NCI-H345 treated with DMSO at 0.1 percent for 48 hours (cell line): ENCODE results near the gene SMARCD1.

ENCODE experiments used
- DNase-seq: peaks from one replicate; lab custom pipeline; 2025; ENCODE audit not compliant: unreplicated experiment; lab: John Stamatoyannopoulos, UW

SMARCD1 gene

GRCh38 chr12:50103767-50104321 is 18.7 kb downstream of the SMARCD1 start, which contains the start of gene GPD1:
Gene GPD1 (plus strand): TSS chr12:50104008. CDS start chr12:50104051, 43 bp downstream.
- peak; percentile 4 for DNase-seq

DNA sequence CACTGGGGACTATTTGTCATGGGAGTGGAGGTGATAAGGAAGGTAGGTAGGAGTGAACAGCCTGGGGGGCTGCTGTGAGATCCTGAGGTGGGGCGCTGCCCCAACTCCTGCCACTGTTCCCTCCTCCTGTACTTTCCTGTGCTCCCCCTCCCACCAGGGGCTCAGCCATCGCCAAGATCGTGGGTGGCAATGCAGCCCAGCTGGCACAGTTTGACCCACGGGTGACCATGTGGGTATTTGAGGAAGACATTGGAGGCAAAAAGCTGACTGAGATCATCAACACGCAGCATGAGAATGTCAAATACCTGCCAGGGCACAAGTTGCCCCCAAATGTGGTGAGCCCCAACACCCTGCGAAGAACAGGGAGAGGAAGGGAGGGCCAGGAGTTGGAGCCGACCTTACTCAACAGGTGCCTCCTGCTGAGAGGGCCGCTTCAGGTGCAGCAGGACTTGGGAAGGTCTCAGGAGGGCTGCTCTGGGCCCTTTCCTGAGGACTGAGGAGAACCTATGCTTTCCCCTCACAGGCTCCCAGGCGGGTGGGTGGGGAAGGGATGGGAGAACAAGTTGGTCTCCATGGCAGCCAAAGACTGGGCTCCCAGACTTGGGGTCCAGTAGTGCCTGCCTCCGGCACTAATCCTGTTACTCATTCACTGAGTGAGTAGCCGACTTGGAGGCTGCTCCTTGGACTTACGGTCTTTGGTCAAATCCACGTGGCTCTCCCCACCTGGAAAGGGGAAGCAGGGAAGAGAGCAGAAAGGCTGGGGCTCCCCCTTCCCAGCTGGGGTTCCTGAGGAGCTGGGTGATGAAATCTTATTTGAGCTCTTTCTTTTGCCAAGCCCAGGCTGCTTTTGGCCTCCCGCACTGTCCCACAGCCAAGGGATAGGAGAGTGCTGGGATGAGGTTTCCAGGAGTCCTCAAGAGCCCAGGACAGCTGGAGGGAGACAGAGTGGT is 19.6 kb downstream of the SMARCD1 start:
- no peak for DNase-seq

DNA sequence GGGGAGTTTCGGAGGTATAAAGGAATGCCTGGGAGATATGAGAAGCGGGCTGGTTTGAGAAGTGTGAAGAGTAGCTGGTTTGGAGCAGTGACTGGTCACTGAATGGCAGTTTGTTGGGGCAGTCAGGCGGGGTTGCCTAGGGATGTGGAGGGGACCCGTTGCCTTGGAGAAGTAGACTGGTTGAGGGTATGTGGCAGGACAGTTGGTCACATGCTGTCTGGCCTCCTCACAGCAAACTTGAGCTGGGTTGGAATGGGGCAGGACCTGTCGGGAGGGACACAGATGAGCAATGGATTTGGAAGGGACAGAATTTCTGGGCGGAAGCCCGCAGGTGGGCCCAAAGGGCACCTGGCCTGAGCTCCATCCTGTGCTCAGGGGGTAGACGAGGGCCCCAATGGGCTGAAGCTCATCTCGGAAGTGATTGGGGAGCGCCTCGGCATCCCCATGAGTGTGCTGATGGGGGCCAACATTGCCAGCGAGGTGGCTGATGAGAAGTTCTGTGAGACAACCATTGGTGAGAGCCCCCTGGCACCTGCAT is 20.8 kb downstream of the SMARCD1 start:
- no peak for DNase-seq

DNA sequence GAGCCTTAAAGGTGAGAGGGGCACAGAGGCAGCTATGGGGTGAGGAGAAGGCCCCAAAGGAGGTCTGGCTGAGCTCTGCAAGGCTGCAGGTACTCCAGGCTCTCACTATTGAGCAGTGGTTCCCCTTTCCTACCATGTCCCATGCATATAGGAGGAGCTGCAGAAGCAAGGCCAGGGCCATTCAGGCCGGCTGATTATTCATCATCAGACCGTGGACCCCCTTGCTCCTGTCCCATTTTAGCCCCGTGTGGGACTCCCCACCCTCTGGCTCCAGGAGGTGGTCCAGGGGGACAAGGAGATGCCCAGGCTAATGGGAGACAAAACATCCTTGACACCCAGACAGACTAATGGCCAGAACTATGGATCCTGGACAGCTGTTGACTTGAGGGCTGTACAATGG is 21.8 kb downstream of the SMARCD1 start:
- DNase-seq: no peak

DNA sequence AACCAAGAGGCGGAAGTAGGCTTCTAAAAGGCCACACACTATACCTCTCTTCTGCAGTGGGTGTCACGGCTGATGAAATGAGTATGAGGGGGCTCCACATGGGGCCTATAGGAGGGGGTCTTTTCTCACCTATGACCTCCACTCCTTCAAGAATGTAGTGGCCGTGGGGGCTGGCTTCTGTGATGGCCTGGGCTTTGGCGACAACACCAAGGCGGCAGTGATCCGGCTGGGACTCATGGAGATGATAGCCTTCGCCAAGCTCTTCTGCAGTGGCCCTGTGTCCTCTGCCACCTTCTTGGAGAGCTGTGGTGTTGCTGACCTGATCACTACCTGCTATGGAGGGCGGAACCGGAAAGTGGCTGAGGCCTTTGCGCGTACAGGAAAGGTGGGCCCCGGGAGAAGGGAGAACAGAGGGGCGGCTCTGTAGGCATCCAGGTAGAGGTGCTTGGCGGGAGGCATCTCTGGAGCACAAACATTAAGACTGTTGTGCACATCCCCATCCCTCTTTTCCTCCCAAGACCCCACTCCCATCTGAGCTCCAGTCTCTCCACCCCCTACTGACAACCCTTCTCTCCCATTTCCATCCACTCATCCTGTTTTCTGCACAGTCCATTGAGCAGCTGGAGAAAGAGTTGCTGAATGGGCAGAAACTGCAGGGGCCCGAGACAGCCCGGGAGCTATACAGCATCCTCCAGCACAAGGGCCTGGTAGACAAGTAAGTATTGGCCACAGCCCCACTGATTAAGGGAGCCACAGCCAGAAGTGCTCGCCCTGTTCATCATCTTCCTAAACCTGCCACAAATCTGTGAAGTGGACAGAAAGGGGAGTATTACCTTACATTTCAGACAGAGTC is 22.5 kb downstream of the SMARCD1 start:
- DNase-seq: no peak

GRCh38 chr12:50109319-50109718 is 24.2 kb downstream of the SMARCD1 start:
- DNase-seq: no peak

DNA sequence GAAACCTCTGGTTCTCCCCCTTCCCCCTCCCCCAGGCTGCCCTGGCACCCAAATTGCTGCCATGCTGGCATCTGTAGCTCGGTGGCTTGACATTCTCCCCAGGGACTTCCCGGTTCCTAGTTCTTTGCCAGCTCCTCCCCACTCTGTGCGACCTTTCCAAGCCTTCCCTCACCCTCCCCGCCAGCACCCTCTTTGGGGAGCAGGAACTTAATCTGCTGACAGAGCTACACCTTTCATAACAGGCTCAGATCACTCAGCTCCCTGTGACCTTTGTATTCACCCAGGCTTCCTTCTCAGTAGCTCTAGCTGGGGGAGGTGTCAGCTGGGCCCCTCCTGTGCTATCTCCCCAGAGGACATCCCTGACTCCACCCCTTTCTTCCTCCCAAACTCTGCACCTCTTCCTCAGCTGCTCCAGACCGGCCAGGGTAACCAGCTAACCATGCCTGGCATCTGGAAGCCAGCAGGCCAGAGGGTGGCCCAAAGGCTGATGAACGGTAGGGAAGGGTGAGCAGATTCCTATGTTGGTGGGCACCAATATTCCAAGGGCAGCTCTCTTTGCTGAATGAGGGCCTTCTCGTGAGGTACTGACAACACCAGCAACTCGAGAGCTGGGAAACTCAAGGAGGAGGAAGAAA is 25.1 kb downstream of the SMARCD1 start:
- DNase-seq: no peak

- DNase-seq: no peak
These were observed 25.7 kb downstream of the SMARCD1 start for GRCh38 chr12:50110762-50111351.

- DNase-seq: no peak
These were observed 26.2 kb downstream of the SMARCD1 start for GRCh38 chr12:50111395-50111692.

- DNase-seq: peak; percentile 88
These were observed 26.7 kb downstream of the SMARCD1 start, which contains the start of gene COX14 for GRCh38 chr12:50111693-50112455. Gene COX14 (plus strand): TSS chr12:50112236. CDS start chr12:50120044, 7,808 bp downstream.

GRCh38 chr12:50112456-50113218 is 27.5 kb downstream of the SMARCD1 start:
- no peak for DNase-seq

GRCh38 chr12:50117057-50117622 is 32.0 kb downstream of the SMARCD1 start:
- no peak for DNase-seq

DNA sequence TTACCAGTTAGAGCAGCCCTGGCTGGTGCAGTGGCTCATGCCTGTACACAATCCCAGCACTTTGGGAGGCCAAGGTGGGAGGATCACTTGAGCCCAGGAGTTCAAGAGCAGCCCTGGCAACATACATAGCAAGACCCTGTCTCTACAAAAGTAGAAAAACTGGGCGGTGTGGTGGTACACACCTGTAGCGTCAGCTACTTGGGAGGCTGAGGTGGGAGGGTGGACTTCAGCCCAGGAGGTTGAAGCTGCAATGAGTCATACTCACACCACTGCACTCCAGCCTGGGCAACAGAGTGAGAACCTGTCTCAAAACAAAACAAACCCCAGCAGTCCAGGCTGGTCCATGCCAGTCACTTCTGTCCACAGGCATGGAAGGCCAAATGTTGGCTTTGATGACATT is 34.2 kb downstream of the SMARCD1 start:
- no peak for DNase-seq

GRCh38 chr12:50120521-50120920 is 35.4 kb downstream of the SMARCD1 start:
- no peak for DNase-seq

- DNase-seq: no peak
These were observed 35.8 kb downstream of the SMARCD1 start for GRCh38 chr12:50120953-50121352.

GRCh38 chr12:50121641-50122040 is 36.5 kb downstream of the SMARCD1 start:
- DNase-seq: no peak

DNA sequence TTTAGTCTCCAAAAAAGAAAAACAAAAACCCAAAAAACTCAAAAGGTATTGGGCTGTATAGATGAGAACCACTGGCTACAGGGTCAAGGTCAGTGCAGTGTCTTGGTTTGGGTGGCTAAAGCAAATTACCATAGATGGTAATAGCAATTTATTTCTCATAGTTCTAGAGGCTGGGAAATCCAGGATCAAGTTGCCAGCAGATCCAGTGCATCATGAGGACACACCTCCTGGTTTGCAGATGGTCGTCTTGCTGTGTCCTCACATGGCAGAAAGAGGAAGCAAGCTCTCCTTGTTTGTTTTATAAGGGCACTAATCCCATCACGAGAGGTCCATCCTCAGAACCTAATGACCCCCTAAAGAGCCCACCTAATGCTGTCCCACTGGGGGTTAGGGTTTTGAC is 38.1 kb downstream of the SMARCD1 start:
- DNase-seq: no peak

- no peak for DNase-seq
These were observed 42.4 kb downstream of the SMARCD1 start for GRCh38 chr12:50127546-50127945.

GRCh38 chr12:50129290-50129689 is 44.1 kb downstream of the SMARCD1 start:
- no peak for DNase-seq
